Activated T-cell treated with anti-CD3 and anti-CD28 coated beads for 48 hours (primary cell): ENCODE measurements around the gene ICA1.
"Not testable (repeated sequence)": the region's sequence is repeated elsewhere in the genome, so short reads cannot be mapped to it uniquely, and the experiment has no call there.

Experiments used
- DNase-seq: peaks from one replicate; pipeline ENCODE4 v3.0.0-alpha.2; 2020; ENCODE audit warnings: low read depth

ICA1 gene

GRCh38 chr7:8263048-8263447 lies 1.1 kb upstream of the ICA1 start:
- DNase-seq, result no peak

- DNase-seq, result peak; percentile 5
Measured at GRCh38 chr7:8260871-8261694, 884 bp downstream of the ICA1 start.

- DNase-seq, result no peak
Measured at GRCh38 chr7:8259586-8260222, 2.3 kb downstream of the ICA1 start.

- no peak for DNase-seq
Measured at GRCh38 chr7:8258734-8259133, 3.2 kb downstream of the ICA1 start.

- DNase-seq, result no peak
Measured at GRCh38 chr7:8258166-8258565, 3.8 kb downstream of the ICA1 start.

GRCh38 chr7:8255680-8256655 lies 6.0 kb downstream of the ICA1 start:
- DNase-seq, result no peak

- no peak for DNase-seq
Measured at GRCh38 chr7:8254667-8255066, 7.3 kb downstream of the ICA1 start.

- no peak for DNase-seq
Measured at GRCh38 chr7:8254215-8254614, 7.8 kb downstream of the ICA1 start.

GRCh38 chr7:8251195-8251594 lies 10.8 kb downstream of the ICA1 start:
- DNase-seq, result no peak

GRCh38 chr7:8250547-8250946 lies 11.4 kb downstream of the ICA1 start:
- no peak for DNase-seq

- DNase-seq, result no peak
Measured at GRCh38 chr7:8249121-8249520, 12.8 kb downstream of the ICA1 start.

- no peak for DNase-seq
Measured at GRCh38 chr7:8246020-8246419, 15.9 kb downstream of the ICA1 start.

GRCh38 chr7:8245032-8245431 lies 16.9 kb downstream of the ICA1 start:
- not testable (repeated sequence) for DNase-seq

GRCh38 chr7:8243059-8243458 lies 18.9 kb downstream of the ICA1 start:
- not testable (repeated sequence) for DNase-seq

GRCh38 chr7:8239702-8240362 lies 22.1 kb downstream of the ICA1 start:
- DNase-seq, result not testable (repeated sequence)

GRCh38 chr7:8236780-8237407 lies 25.1 kb downstream of the ICA1 start:
- no peak for DNase-seq

GRCh38 chr7:8232999-8233847 lies 28.7 kb downstream of the ICA1 start:
- DNase-seq, result no peak

GRCh38 chr7:8229927-8230326 lies 32.0 kb downstream of the ICA1 start:
- no peak for DNase-seq

- no peak for DNase-seq
Measured at GRCh38 chr7:8228766-8229674, 32.9 kb downstream of the ICA1 start.
